ENCODE measurements around the gene CAB39. TPM values are rescaled to one million over a fixed set of nuclear protein-coding genes. Genes with fewer than 3 reads are reported as not detected.
A peak's percentile ranks its signal among the peaks of the same experiment; 100 is the strongest.

The CAB39 gene
- total RNA-seq, 1 donor: 31.0 TPM

GRCh38 chr2:230849633-230850357 is 137.2 kb downstream of the CAB39 start:
- DNase-seq (ENCODE audit: low read depth in 2 of 3, low spot score in 2 of 3): peak in 1 of 3 donors; percentile 64

GRCh38 chr2:230850358-230850658 is 137.7 kb downstream of the CAB39 start:
- DNase-seq (ENCODE audit: low read depth in 2 of 3, low spot score in 2 of 3): no peak

GRCh38 chr2:230852113-230852512 is 139.5 kb downstream of the CAB39 start:
- no peak for DNase-seq (ENCODE audit: low read depth in 2 of 3, low spot score in 2 of 3)

GRCh38 chr2:230861552-230862255 is 149.1 kb downstream of the CAB39 start:
- DNase-seq (ENCODE audit: low read depth in 2 of 3, low spot score in 2 of 3): no peak

GRCh38 chr2:230862292-230862691 is 149.7 kb downstream of the CAB39 start:
- DNase-seq (ENCODE audit: low read depth in 2 of 3, low spot score in 2 of 3): no peak

GRCh38 chr2:230863031-230863430 is 150.4 kb downstream of the CAB39 start:
- no peak for DNase-seq (ENCODE audit: low read depth in 2 of 3, low spot score in 2 of 3)

- DNase-seq (ENCODE audit: low read depth in 2 of 3, low spot score in 2 of 3): no peak
These were observed 150.9 kb downstream of the CAB39 start for GRCh38 chr2:230863442-230864121.

GRCh38 chr2:230864122-230864604 is 151.5 kb downstream of the CAB39 start:
- no peak for DNase-seq (ENCODE audit: low read depth in 2 of 3, low spot score in 2 of 3)

- DNase-seq (ENCODE audit: low read depth in 2 of 3, low spot score in 2 of 3): peak; percentile 60 to 77 (median 77)
These were observed 152.1 kb downstream of the CAB39 start, which contains the start of gene ITM2C for GRCh38 chr2:230864605-230865306. Gene ITM2C, plus strand, starts transcription at chr2:230864942. Its CDS starts 84 bp downstream, at chr2:230865026.

- DNase-seq (ENCODE audit: low read depth in 2 of 3, low spot score in 2 of 3): no peak
These were observed 152.7 kb downstream of the CAB39 start for GRCh38 chr2:230865307-230865765.

- no peak for DNase-seq (ENCODE audit: low read depth in 2 of 3, low spot score in 2 of 3)
These were observed 153.4 kb downstream of the CAB39 start for GRCh38 chr2:230865766-230866755.

- peak in 2 of 3 donors; percentile 87 to 94 for DNase-seq (ENCODE audit: low read depth in 2 of 3, low spot score in 2 of 3)
These were observed 154.3 kb downstream of the CAB39 start for GRCh38 chr2:230866756-230867523.

- no peak for DNase-seq (ENCODE audit: low read depth in 2 of 3, low spot score in 2 of 3)
These were observed 155.7 kb downstream of the CAB39 start for GRCh38 chr2:230868161-230868946.

- no peak for DNase-seq (ENCODE audit: low read depth in 2 of 3, low spot score in 2 of 3)
These were observed 156.6 kb downstream of the CAB39 start for GRCh38 chr2:230868947-230869913.

GRCh38 chr2:230869914-230870543 is 157.4 kb downstream of the CAB39 start:
- DNase-seq (ENCODE audit: low read depth in 2 of 3, low spot score in 2 of 3): peak in 1 of 3 donors; percentile 44
